Measurements from ENCODE around the gene STPG4. TPM values are rescaled to one million over a fixed set of nuclear protein-coding genes. Genes with fewer than 3 reads are reported as not detected.
"Not testable (repeated sequence)": the region's sequence is repeated elsewhere in the genome, so short reads cannot be mapped to it uniquely, and the experiment has no call there.

STPG4 gene
- total RNA-seq, 2 donors from 2014 or later: 0.15 to 0.42 TPM

GRCh38 chr2:47187069-47187468 is 32.0 kb upstream of the STPG4 start:
- Histone ChIP-seq H3K4me1 (ENCODE audit: control insufficient read depth, insufficient read depth, low read length) (peaks cover 4% of the 10 kb centered on the region), H3K27me3 (ENCODE audit: control insufficient read depth, insufficient read depth, low read length, poor library complexity, severe bottlenecking) (no peaks in the 10 kb centered on the region), H3K9me3 (ENCODE audit: control insufficient read depth, low read length) (no peaks in the 10 kb centered on the region), H3K4me3 (ENCODE audit: low read length) (no peak overlapping the region), H3K36me3 (ENCODE audit: control insufficient read depth, insufficient read depth, low read length) (no peaks in the 10 kb centered on the region), H3K27ac (ENCODE audit: low read depth, low read length) (no peak overlapping the region), H3K9ac (ENCODE audit: extremely low read depth, low read length, poor library complexity, severe bottlenecking) (no peak overlapping the region)
- Mint-ChIP-seq H3K9me3 (no peaks in the 10 kb centered on the region), H3K27ac (no peak overlapping the region), H3K4me1 (peaks cover 13% of the 10 kb centered on the region), H3K4me3 (no peak overlapping the region), H3K27me3 (ENCODE audit: insufficient read depth) (peaks cover 6% of the 10 kb centered on the region), H3K36me3 (ENCODE audit: low read depth) (no peaks in the 10 kb centered on the region)
- TF ChIP-seq CTCF (conservative IDR thresholded peaks at IDR 0.05): no peak
- WGBS, 2 experiments (ENCODE audit: insufficient coverage in 1 of 2, insufficient read length in 1 of 2): 72 to 82% methylated on average over 3 to 4 of the region's 4 CpGs
- DNase-seq: no peak

- 92% methylated on average over 2 of the region's 2 CpGs; no CpG with 5 or more reads in 1 of the 2 experiments for WGBS, 2 experiments (ENCODE audit: insufficient coverage in 1 of 2, insufficient read length in 1 of 2)
- no peak overlapping the region for H3K9ac ChIP-seq (ENCODE audit: extremely low read depth, low read length, poor library complexity, severe bottlenecking)
- H3K27ac ChIP-seq (ENCODE audit: low read depth, low read length): no peak overlapping the region
- Mint-ChIP-seq H3K9me3 (no peaks in the 10 kb centered on the region), H3K4me1 (peaks cover 6% of the 10 kb centered on the region), H3K27me3 (ENCODE audit: insufficient read depth) (peaks cover 8% of the 10 kb centered on the region), H3K4me3 (no peak overlapping the region), H3K27ac (no peak overlapping the region), H3K36me3 (ENCODE audit: low read depth) (no peaks in the 10 kb centered on the region)
- no peak for DNase-seq
- no peaks in the 10 kb centered on the region for H3K36me3 ChIP-seq (ENCODE audit: control insufficient read depth, insufficient read depth, low read length)
- H3K27me3 ChIP-seq (ENCODE audit: control insufficient read depth, insufficient read depth, low read length, poor library complexity, severe bottlenecking): no peaks in the 10 kb centered on the region
- no peak overlapping the region for H3K4me3 ChIP-seq (ENCODE audit: low read length)
- no peak for TF ChIP-seq CTCF (conservative IDR thresholded peaks at IDR 0.05)
- H3K4me1 ChIP-seq (ENCODE audit: control insufficient read depth, insufficient read depth, low read length): no peaks in the 10 kb centered on the region
- H3K9me3 ChIP-seq (ENCODE audit: control insufficient read depth, low read length): no peaks in the 10 kb centered on the region
These were observed 31.2 kb upstream of the STPG4 start for GRCh38 chr2:47186351-47186750.

- H3K4me1 ChIP-seq (ENCODE audit: control insufficient read depth, insufficient read depth, low read length); H3K36me3 Mint-ChIP-seq (ENCODE audit: low read depth); H3K4me3 ChIP-seq (ENCODE audit: low read length); H3K4me3 Mint-ChIP-seq; H3K9me3 Mint-ChIP-seq; H3K36me3 ChIP-seq (ENCODE audit: control insufficient read depth, insufficient read depth, low read length); H3K27ac ChIP-seq (ENCODE audit: low read depth, low read length); H3K27ac Mint-ChIP-seq; H3K9me3 ChIP-seq (ENCODE audit: control insufficient read depth, low read length); H3K27me3 ChIP-seq (ENCODE audit: control insufficient read depth, insufficient read depth, low read length, poor library complexity, severe bottlenecking); H3K4me1 Mint-ChIP-seq; H3K9ac ChIP-seq (ENCODE audit: extremely low read depth, low read length, poor library complexity, severe bottlenecking); DNase-seq: not testable (repeated sequence)
- peaks cover 20% of the 10 kb centered on the region for H3K27me3 Mint-ChIP-seq (ENCODE audit: insufficient read depth)
- WGBS, 2 experiments (ENCODE audit: insufficient coverage in 1 of 2, insufficient read length in 1 of 2): 75 to 94% methylated on average over 2 to 5 of the region's 5 CpGs
These were observed 30.0 kb upstream of the STPG4 start for GRCh38 chr2:47185098-47185497.

GRCh38 chr2:47181176-47181575 is 26.1 kb upstream of the STPG4 start:
- 98% methylated on average over 1 of the region's 1 CpG; no CpG with 5 or more reads in 1 of the 2 experiments for WGBS, 2 experiments (ENCODE audit: insufficient coverage in 1 of 2, insufficient read length in 1 of 2)
- no peak overlapping the region for H3K4me3 Mint-ChIP-seq
- H3K9me3 ChIP-seq (ENCODE audit: control insufficient read depth, low read length): no peaks in the 10 kb centered on the region

More at GRCh38 chr2:47181176-47181575, 26.1 kb upstream of the STPG4 start:
- Mint-ChIP-seq H3K9me3 (no peaks in the 10 kb centered on the region), H3K36me3 (ENCODE audit: low read depth) (no peaks in the 10 kb centered on the region), H3K4me1 (peaks cover 19% of the 10 kb centered on the region), H3K27ac (no peak overlapping the region), H3K27me3 (ENCODE audit: insufficient read depth) (peaks cover 23% of the 10 kb centered on the region)
- no peaks in the 10 kb centered on the region for H3K36me3 ChIP-seq (ENCODE audit: control insufficient read depth, insufficient read depth, low read length)
- DNase-seq: no peak
- peaks cover 3% of the 10 kb centered on the region for H3K4me1 ChIP-seq (ENCODE audit: control insufficient read depth, insufficient read depth, low read length)
- no peak overlapping the region for H3K9ac ChIP-seq (ENCODE audit: extremely low read depth, low read length, poor library complexity, severe bottlenecking)
- peaks cover 10% of the 10 kb centered on the region for H3K27me3 ChIP-seq (ENCODE audit: control insufficient read depth, insufficient read depth, low read length, poor library complexity, severe bottlenecking)
- H3K27ac ChIP-seq (ENCODE audit: low read depth, low read length): no peak overlapping the region
- no peak for TF ChIP-seq CTCF (conservative IDR thresholded peaks at IDR 0.05)
- no peak overlapping the region for H3K4me3 ChIP-seq (ENCODE audit: low read length)
